ENCODE measurements around the gene FSTL4.

DNA sequence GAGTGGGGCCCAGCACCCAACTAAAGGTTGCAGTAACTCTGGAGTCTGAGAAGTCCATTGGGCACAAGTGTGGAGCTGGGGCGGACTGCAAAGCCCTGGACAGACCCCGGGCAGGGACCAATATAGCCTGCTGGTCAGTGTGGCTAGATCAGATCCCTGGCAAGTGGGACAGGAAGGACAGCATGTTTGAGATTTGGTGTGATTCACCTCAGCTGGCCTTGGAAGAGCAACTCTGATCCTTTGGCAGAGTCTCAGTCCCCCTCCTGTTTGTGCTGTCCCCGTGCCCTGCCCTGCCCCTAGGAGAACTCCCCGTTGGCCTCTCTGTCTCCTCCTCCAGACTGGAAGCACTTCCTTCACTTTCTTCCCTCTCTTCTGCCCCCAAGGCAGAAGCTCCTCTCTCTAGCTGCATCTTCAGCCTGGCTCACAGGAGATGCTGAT is 255.3 kb downstream of the FSTL4 start:
- TF ChIP-seq, protein P1, sequence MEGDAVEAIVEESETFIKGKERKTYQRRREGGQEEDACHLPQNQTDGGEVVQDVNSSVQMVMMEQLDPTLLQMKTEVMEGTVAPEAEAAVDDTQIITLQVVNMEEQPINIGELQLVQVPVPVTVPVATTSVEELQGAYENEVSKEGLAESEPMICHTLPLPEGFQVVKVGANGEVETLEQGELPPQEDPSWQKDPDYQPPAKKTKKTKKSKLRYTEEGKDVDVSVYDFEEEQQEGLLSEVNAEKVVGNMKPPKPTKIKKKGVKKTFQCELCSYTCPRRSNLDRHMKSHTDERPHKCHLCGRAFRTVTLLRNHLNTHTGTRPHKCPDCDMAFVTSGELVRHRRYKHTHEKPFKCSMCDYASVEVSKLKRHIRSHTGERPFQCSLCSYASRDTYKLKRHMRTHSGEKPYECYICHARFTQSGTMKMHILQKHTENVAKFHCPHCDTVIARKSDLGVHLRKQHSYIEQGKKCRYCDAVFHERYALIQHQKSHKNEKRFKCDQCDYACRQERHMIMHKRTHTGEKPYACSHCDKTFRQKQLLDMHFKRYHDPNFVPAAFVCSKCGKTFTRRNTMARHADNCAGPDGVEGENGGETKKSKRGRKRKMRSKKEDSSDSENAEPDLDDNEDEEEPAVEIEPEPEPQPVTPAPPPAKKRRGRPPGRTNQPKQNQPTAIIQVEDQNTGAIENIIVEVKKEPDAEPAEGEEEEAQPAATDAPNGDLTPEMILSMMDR (IDR thresholded peaks at IDR 0.05; ENCODE audit: low read depth, low read length, missing input control): no peak
- TF ChIP-seq SP1 (IDR thresholded peaks at IDR 0.05): no peak
- TF ChIP-seq, protein P2, sequence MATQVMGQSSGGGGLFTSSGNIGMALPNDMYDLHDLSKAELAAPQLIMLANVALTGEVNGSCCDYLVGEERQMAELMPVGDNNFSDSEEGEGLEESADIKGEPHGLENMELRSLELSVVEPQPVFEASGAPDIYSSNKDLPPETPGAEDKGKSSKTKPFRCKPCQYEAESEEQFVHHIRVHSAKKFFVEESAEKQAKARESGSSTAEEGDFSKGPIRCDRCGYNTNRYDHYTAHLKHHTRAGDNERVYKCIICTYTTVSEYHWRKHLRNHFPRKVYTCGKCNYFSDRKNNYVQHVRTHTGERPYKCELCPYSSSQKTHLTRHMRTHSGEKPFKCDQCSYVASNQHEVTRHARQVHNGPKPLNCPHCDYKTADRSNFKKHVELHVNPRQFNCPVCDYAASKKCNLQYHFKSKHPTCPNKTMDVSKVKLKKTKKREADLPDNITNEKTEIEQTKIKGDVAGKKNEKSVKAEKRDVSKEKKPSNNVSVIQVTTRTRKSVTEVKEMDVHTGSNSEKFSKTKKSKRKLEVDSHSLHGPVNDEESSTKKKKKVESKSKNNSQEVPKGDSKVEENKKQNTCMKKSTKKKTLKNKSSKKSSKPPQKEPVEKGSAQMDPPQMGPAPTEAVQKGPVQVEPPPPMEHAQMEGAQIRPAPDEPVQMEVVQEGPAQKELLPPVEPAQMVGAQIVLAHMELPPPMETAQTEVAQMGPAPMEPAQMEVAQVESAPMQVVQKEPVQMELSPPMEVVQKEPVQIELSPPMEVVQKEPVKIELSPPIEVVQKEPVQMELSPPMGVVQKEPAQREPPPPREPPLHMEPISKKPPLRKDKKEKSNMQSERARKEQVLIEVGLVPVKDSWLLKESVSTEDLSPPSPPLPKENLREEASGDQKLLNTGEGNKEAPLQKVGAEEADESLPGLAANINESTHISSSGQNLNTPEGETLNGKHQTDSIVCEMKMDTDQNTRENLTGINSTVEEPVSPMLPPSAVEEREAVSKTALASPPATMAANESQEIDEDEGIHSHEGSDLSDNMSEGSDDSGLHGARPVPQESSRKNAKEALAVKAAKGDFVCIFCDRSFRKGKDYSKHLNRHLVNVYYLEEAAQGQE (IDR thresholded peaks at IDR 0.05): no peak
- no peak for TF ChIP-seq YY1 (IDR thresholded peaks at IDR 0.05)

Measured in liver (tissue), 3 donors.